HG02884 (cell line): ENCODE measurements around the gene ABL1.
"Not testable (repeated sequence)": the region's sequence is repeated elsewhere in the genome, so short reads cannot be mapped to it uniquely, and the experiment has no call there.

Source experiments
- ATAC-seq: cut with Tn5 transposase; IDR thresholded peaks from one replicate; pipeline ENCODE4 v1.9.1; 2021; ENCODE audit warnings: mild to moderate bottlenecking, moderate library complexity; ENCODE audit not compliant: unreplicated experiment

ABL1 gene

GRCh38 chr9:130900701-130901497, 65.8 kb downstream of the ABL1 start:
- no peak for ATAC-seq

DNA sequence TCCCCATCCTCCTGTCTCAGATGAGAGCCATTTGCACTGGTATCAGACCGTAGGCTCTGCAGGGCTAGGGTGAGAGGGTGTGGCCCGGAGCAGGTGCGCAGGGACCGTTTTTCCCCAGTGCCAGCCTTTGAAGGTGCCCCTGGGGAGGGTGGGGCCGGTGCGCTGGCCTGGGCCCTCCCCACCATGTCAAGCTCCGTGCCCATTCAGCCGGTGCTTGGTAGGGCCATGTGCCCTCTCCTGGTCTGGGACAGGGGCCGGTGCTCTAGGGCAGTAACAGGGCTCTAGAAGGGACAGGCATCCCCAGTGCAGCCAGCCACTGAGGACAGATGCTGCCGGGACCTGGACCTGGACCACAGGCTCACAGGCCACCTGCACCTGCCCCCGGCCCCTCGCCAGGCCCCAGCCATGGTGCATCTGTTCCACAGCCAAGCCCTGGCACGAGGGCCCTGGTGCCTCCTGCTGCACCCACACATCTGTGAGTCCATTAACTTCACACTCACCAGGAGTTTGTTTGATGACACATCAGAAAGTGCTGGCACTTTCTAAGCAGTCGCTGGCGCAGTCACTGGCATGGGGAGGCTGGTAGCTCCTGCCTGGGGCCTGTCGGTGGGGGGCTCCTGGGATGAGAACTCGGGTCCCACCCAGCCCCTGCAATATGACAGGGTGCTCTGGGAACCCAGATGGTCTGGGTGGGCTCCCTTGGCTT, 66.6 kb downstream of the ABL1 start:
- no peak for ATAC-seq

DNA sequence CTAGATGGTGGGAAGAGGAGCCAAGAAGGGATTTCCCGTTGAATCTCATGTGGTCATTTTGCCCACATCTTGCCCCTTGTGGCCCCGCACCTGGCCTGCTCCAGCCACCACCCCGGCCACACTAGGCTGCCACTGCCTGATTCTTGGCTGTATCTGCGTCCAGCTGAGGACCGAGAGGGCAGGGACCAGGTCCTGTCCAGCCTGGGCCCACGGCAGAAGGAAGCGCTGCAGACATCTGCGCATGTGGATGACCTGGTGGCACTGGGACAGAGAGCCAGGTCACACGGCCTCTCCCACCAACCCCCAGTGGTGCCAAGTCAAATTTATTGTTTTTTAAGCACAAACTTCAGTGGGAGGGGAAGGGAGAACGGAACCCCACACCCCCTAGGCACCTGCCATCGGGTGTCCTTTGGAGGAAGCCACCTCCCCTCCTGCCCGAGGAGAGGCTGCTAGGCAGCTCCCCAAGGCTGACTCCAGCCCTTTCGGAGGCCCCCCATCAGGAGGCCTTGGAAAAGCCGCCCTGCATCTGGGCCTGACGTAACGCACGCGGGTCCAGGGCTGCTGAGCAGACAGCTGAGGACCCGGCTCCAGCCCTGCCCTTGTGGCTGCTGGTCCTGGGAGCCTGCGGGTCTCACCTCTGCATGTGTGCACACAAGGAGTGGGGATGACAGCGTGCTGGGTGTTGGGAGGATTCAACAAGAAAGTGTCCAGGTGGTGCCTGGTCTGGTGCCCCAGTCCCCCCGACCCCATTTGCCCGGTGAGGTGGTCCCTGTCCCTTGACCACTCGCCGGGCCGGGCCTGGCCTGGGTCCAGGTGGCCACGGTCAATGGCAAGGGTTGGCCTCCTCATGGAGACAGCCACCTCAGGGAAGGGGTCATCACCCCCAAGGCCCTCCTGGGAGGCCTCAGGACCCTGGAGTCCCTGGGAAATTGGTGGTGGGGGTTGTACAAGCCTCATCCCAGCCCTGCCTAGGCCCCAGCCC, 67.4 kb downstream of the ABL1 start:
- ATAC-seq, result no peak

DNA sequence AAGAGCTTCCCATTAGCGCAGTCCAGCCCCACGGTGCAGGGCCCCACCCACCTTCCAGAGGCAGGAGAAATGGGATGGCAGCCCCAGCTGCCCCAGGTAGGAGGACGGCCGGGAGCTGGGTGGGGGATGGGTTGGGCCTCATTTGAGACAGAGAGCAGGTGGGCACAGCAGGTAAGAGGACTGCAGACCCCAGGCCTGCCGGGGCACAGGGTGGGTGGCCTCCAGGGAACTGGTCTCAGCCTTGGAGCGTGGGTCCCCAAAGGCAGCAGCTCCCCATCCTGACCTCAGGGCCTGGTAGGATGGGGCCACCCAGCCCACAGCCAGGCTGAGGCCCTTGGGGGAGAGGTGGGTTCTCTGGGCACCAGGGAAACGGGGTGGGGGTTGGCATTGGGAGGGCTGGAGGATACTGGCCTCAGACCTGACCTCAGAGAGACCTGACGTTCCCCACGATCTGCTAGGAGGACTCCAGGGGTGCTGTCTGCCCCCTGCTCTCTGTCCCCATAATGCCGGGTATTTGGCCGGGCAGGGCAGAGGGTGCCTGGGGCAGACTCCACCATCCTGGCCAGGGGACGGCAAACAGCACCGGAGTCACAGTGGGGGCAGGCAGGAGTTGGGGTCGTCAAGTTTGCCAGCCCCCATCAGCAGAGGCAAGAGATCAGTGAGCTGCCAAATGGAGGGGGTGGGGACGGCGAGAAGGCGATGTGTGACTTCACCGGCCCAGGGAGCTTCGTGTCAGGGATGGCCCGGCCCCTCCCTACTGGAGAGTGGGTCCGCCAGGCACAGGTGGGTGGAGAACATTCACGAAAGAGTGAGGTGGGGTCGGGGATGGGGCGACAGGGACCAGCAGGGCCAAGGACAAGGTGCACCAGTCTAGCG, 68.4 kb downstream of the ABL1 start:
- no peak for ATAC-seq

GRCh38 chr9:130904070-130905044, 69.3 kb downstream of the ABL1 start:
- ATAC-seq, result no peak

DNA sequence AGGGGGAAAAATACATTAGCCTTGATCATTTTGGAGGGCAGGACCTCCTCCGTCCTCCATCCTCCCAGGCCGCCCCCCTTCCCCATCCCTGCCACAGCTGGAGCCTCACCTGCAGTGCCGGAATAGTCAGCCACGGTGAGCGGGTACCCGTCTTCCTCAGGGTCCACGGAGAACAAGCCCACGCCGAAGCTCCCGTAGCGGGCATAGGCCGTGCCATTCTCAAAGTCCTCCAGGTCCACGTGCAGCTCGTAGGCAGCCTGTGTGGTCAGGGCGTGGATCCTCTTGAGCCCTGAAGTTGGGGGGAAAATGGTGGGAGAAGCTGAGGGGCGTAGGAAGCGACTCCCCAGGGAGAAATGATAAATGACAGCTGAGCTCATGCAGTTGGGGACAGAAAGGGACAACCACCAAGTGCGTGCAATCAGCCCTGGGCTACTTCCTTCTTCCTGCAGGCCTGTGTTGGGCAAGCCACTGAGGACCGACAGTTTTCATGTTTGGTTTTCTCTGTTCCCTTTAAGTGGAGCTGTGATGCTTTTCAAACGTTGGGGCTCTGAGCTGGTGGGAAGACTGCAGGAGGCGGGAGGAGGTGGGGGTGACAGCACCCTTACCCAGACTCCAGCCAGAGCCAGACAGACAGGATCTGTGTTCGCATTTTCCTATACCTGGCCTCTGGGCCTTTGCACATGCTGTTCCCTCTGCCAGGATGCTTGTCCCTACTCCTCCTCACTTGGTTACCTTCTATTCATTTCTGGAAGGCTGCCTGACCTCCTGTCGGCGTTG, 70.3 kb downstream of the ABL1 start:
- no peak for ATAC-seq

DNA sequence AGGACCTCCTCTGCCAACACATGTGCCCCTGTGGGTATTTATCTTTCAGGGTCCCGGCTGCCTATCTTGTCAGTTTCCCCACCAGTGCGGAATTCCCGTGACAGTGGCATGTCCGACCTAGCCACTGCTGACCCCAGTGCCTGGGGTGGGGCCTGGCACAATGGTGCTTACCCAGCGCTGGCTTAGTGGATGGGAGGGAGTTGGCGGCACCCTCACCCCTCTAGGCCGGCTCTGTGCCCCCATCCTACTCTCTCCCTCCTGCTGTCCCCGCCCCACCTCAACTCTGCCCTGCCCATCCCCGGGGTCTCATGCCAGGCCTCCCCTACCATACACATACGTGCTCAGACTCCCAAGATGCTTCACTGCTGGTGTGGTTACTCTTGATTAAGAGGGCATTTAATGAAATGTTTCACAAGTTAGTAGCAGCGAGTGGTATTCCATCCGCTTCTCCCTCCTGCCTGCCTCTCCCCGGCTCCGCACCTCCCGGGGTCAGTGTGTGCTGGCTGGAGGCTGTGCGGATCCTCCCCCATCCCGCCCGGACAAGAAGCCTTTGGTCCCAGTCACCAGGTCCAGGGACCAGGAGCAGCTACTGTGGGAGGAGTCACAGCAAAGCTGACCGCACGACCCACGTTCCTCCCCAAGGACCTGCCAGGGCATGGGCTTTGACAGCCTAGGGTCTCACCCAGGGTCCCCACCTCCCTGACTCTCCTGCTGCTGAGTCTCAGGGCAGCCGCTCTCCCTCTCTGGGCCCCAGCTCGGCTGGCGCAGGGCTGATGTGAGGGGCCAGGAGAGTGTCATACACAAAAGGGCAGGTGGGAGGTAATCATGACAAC, 71.1 kb downstream of the ABL1 start:
- ATAC-seq, result no peak

DNA sequence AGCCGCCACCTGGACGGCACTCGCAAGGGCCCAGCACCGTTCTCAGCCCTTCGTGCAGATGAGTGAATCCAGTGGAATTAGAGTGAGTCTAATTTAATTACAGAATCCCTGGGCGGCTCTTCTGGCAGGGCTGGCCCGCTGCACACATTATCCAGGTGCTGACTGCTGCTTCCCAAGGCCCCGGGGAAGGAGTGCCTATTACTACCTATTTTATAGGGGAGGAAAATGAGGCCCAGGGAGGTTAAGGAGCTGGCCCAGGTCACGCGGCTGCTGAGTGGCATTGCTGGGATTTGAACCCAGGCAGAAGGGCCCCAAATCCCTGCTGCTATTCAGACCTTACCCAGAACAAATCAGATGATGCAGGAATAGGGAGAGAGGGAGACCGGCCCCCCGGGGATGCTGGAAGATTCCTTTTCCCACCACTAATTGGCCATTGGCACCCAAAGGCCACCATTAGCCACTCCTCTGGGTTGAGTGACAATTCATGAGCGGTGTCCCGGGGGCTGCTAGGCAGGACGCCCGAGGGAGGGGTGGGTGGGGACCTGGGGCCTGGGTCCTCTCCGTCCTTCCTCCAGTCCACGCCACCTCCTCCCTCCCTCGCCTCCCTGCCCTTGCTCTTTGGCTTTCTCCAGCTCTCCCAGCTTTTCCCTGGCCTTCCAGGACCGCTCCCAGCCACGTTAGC, 71.8 kb downstream of the ABL1 start:
- no peak for ATAC-seq

DNA sequence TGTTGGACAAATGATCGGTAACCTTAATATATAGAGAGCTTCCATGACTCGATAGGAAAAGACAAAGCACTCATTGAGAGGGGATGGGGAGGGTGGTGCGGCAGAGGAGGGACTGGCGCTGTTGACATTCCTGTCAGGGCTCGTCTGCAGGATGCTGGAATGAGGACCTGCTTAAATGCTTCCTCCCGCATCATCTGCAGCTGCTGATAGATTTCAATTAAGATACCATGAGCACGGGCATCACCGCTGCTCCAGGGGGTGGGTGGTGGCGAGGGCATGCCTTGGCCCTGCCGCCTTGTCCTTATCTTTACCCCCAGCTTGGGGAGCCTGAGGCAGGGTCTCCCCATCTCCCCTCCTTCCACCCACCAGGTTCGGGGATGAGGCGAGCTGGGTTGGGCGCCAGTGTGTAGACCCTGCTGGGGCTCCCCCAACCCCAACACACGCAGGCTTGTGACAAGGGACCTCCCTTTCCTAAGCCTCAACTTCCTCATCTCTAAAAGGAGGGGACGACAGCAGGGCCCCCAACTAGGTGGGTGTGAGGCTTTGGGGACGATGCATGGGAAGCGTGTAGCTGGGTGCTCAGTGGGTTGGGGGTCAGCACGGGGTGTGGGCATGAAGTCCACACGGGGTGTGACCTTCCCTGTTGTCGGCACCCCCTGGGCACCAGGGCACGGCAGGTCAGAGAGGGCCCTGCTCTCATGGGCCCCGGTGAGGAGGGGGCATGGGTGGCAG, 73.3 kb downstream of the ABL1 start:
- ATAC-seq, result no peak

- ATAC-seq, result no peak
Measured at GRCh38 chr9:130908878-130909355, 73.9 kb downstream of the ABL1 start.

GRCh38 chr9:130910041-130910440, 75.0 kb downstream of the ABL1 start:
- not testable (repeated sequence) for ATAC-seq

DNA sequence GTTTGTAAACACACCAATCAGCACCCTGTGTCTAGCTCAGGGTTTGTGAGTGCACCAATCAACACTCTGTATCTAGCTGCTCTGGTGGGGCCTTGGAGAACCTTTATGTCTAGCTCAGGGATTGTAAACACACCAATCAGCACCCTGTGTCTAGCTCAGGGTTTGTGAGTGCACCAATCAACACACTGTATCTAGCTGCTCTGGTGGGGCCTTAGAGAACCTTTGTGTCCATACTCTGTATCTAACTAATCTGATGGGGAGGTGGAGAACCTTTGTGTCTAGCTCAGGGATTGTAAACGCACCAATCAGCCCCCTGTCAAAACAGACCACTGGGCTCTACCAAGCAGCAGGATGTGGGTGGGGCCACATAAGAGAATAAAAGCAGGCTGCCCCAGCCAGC, 75.6 kb downstream of the ABL1 start:
- not testable (repeated sequence) for ATAC-seq

DNA sequence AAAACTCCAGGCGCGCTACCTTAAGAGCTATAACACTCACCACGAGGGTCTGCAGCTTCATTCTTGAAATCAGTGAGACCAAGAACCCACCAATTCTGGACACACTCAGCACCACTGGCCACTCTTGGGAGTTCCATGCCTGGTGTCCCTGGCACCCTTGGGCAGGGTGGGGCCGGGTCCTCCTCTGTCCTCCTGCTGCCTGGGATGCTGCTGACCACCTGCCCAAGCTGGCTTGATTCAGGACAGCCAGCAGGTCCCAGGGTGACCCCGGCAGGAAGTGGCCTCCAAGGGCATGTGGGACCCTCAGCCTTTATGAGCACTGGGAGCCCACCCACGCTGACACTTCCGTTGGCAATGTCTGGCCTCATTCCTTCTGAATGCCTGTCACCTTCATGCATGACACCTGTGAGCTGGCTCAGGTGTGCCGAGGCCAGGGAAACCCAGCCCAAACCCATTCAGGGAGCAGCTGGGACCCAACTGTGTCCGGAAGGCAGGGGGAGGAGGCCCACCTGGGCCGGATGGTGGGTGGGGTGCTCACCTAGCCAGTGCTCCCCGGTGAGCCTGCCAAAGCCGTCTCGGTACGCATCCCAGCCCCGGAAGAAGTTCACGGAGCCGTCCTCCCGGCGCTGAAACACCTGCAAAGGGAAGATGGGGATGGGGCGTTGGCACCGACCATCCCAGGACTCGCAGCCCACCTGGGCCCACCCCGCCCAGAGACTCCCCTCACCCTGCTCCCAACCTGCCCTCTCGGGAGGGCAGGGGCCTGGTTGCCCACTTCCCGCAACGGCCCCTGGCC, 76.4 kb downstream of the ABL1 start:
- ATAC-seq, result no peak

GRCh38 chr9:130912932-130913598, 78.0 kb downstream of the ABL1 start:
- no peak for ATAC-seq
